Skeletal muscle tissue (tissue), 4 donors: ENCODE results near the gene CPTP. TPM values are rescaled to one million over a fixed set of nuclear protein-coding genes. Genes with fewer than 3 reads are reported as not detected.

Source experiments
- H3K27ac ChIP-seq: one replicate; pipeline ENCODE4 v1.7.0; 2013; ENCODE audit warnings: mild to moderate bottlenecking, low read depth, low read length, inconsistent platforms
- H3K27me3 ChIP-seq, 3 donors: one replicate each; pipeline ENCODE4 v1.7.0; 2013; ENCODE audit warnings: low read length in 3 of 3; ENCODE audit not compliant: control insufficient read depth in 3 of 3, insufficient read depth in 3 of 3
- H3K36me3 ChIP-seq, 3 donors: one replicate each; pipeline ENCODE4 v1.7.0; 2013; ENCODE audit warnings: low read length in 3 of 3; ENCODE audit not compliant: control insufficient read depth in 3 of 3, insufficient read depth in 3 of 3
- H3K4me1 ChIP-seq, 3 donors: one replicate each; pipeline ENCODE4 v1.7.0; 2013; ENCODE audit warnings: low read length in 3 of 3, mild to moderate bottlenecking in 3 of 3; ENCODE audit not compliant: control insufficient read depth in 3 of 3, insufficient read depth in 3 of 3
- H3K4me3 ChIP-seq, 3 donors: one replicate each; pipeline ENCODE4 v1.7.0; 2013; ENCODE audit warnings: low read length in 3 of 3
- H3K9ac ChIP-seq, 3 donors: one replicate each; pipeline ENCODE4 v1.7.0; 2013; ENCODE audit warnings: low read length in 3 of 3, mild to moderate bottlenecking in 3 of 3, moderate library complexity in 2 of 3, low read depth in 1 of 3
- H3K9me3 ChIP-seq, 3 donors: one replicate each; pipeline ENCODE4 v1.7.0; 2013; ENCODE audit warnings: low read length in 3 of 3; ENCODE audit not compliant: control insufficient read depth in 3 of 3
- total RNA-seq: library from RNA; depleted of rRNA; stranded (reverse); fragments of >200 nt; gene quantifications from one replicate; pipeline ENCODE4 v1.2.3, GENCODE V29; 2014
- donor health status: Osteomylitis.

CPTP gene
- total RNA-seq, 1 donor from 2014 or later: 8.4 TPM

GRCh38 chr1:1334835-1335234 is 10.2 kb downstream of the CPTP start:
- no peak overlapping the region for H3K4me3 ChIP-seq
- H3K36me3 ChIP-seq: peaks cover 16 to 27% (median 20%) of the 10 kb centered on the region in 3 donors
- peaks cover 0 to 4% (median 3%) of the 10 kb centered on the region in 3 donors for H3K27me3 ChIP-seq
- H3K27ac ChIP-seq: no peak overlapping the region
- peaks cover 15 to 46% (median 33%) of the 10 kb centered on the region in 3 donors for H3K4me1 ChIP-seq
- no peaks in the 10 kb centered on the region for H3K9me3 ChIP-seq
- no peak overlapping the region for H3K9ac ChIP-seq

- H3K27ac ChIP-seq: no peak overlapping the region
- H3K36me3 ChIP-seq: peaks cover 16 to 31% (median 25%) of the 10 kb centered on the region in 3 donors
- no peak overlapping the region for H3K9ac ChIP-seq
- H3K9me3 ChIP-seq: no peaks in the 10 kb centered on the region
- H3K4me3 ChIP-seq: no peak overlapping the region
- H3K27me3 ChIP-seq: peaks cover 0 to 4% (median 0%) of the 10 kb centered on the region in 3 donors
- peaks cover 10 to 42% (median 29%) of the 10 kb centered on the region in 3 donors for H3K4me1 ChIP-seq
These were observed 10.7 kb downstream of the CPTP start for GRCh38 chr1:1335283-1335682.

- Histone ChIP-seq H3K27me3 (peaks cover 0 to 4% (median 0%) of the 10 kb centered on the region in 3 donors), H3K4me1 (peaks cover 5 to 36% (median 23%) of the 10 kb centered on the region in 3 donors), H3K36me3 (peaks cover 22 to 37% (median 30%) of the 10 kb centered on the region in 3 donors), H3K27ac (no peak overlapping the region), H3K9ac (no peak overlapping the region), H3K4me3 (no peak overlapping the region), H3K9me3 (no peaks in the 10 kb centered on the region)
These were observed 11.2 kb downstream of the CPTP start for GRCh38 chr1:1335792-1336248.

- Histone ChIP-seq H3K27ac (no peak overlapping the region), H3K36me3 (peaks cover 27 to 43% (median 36%) of the 10 kb centered on the region in 3 donors), H3K27me3 (peaks cover 0 to 2% (median 0%) of the 10 kb centered on the region in 3 donors), H3K9ac (no peak overlapping the region), H3K4me1 (peaks cover 0 to 36% (median 17%) of the 10 kb centered on the region in 3 donors), H3K4me3 (no peak overlapping the region), H3K9me3 (no peaks in the 10 kb centered on the region)
These were observed 11.8 kb downstream of the CPTP start for GRCh38 chr1:1336446-1336845.

- Histone ChIP-seq H3K36me3 (peaks cover 33 to 48% (median 41%) of the 10 kb centered on the region in 3 donors), H3K27me3 (no peaks in the 10 kb centered on the region), H3K9me3 (no peaks in the 10 kb centered on the region), H3K27ac (no peak overlapping the region), H3K4me3 (no peak overlapping the region), H3K4me1 (peaks cover 0 to 38% (median 16%) of the 10 kb centered on the region in 3 donors), H3K9ac (no peak overlapping the region)
These were observed 12.6 kb downstream of the CPTP start for GRCh38 chr1:1336931-1337792.

GRCh38 chr1:1337793-1338147 is 13.2 kb downstream of the CPTP start:
- Histone ChIP-seq H3K9me3 (no peaks in the 10 kb centered on the region), H3K27me3 (no peaks in the 10 kb centered on the region), H3K4me3 (no peak overlapping the region), H3K36me3 (peaks cover 33 to 48% (median 41%) of the 10 kb centered on the region in 3 donors), H3K4me1 (peaks cover 4 to 38% (median 14%) of the 10 kb centered on the region in 3 donors), H3K9ac (no peak overlapping the region), H3K27ac (no peak overlapping the region)

- Histone ChIP-seq H3K9ac (no peak overlapping the region), H3K27ac (no peak overlapping the region), H3K9me3 (no peaks in the 10 kb centered on the region), H3K4me3 (no peak overlapping the region), H3K4me1 (peaks cover 8 to 38% (median 15%) of the 10 kb centered on the region in 3 donors), H3K27me3 (no peaks in the 10 kb centered on the region), H3K36me3 (peaks cover 33 to 50% (median 41%) of the 10 kb centered on the region in 3 donors)
These were observed 13.7 kb downstream of the CPTP start for GRCh38 chr1:1338278-1338677.

- Histone ChIP-seq H3K9ac (no peak overlapping the region), H3K9me3 (no peaks in the 10 kb centered on the region), H3K4me3 (no peak overlapping the region), H3K27me3 (no peaks in the 10 kb centered on the region), H3K27ac (no peak overlapping the region), H3K4me1 (peaks cover 26 to 44% (median 26%) of the 10 kb centered on the region in 3 donors), H3K36me3 (peaks cover 31 to 44% (median 39%) of the 10 kb centered on the region in 3 donors)
These were observed 15.6 kb downstream of the CPTP start for GRCh38 chr1:1340185-1340584.

GRCh38 chr1:1340791-1341548 is 16.4 kb downstream of the CPTP start:
- no peaks in the 10 kb centered on the region for H3K9me3 ChIP-seq
- H3K4me1 ChIP-seq: peaks cover 32 to 51% (median 34%) of the 10 kb centered on the region in 3 donors
- peaks cover 30 to 38% (median 34%) of the 10 kb centered on the region in 3 donors for H3K36me3 ChIP-seq
- no peak overlapping the region for H3K4me3 ChIP-seq
- H3K27me3 ChIP-seq: no peaks in the 10 kb centered on the region
- H3K9ac ChIP-seq: no peak overlapping the region
- no peak overlapping the region for H3K27ac ChIP-seq
